T-cell (primary cell): ENCODE data around the gene BICD1. TPM values are rescaled to one million over a fixed set of nuclear protein-coding genes. Genes with fewer than 3 reads are reported as not detected.

Source experiments
- ATAC-seq, 4 experiments: fragments of 200-7000 bp in 3 of 4; fragments of 150-1000 bp in 1 of 4; cut with Tn5 transposase; replicated peaks in 1 of 4; 1 replicate in 3 of 4; 2 replicates in 1 of 4; pipeline ENCODE4 v1.10.0; 2021; ENCODE audit warnings: moderate library complexity in 3 of 4, mild to moderate bottlenecking in 2 of 4, moderate number of reproducible peaks in 1 of 4
- CTCF ChIA-PET, 2 donors: fragments of 300-600 bp; sonication (Branson Sonifier 250); formaldehyde crosslinking; loops; one replicate each; lab custom pipeline; 2022; ENCODE audit warnings: antibody characterized with exemption in 2 of 2; lab: Charles Lee
- POLR2A ChIA-PET, 2 donors: fragments of 300-600 bp; sonication (Branson Sonifier 250); formaldehyde crosslinking; loops; one replicate each; lab custom pipeline; 2022; ENCODE audit warnings: antibody characterized with exemption in 2 of 2; lab: Charles Lee
- DNase-seq, 35 experiments: peaks; one replicate each; pipeline versions ENCODE4 v3.0.0 to v3.0.0-alpha.2; 2013 to 2023
- H3K27ac ChIP-seq: one replicate; pipeline ENCODE4 v1.5.1; 2013; ENCODE audit warnings: low read length
- H3K27me3 ChIP-seq, 2 experiments: replicated peaks in 1 of 2; 1 replicate in 1 of 2; 2 replicates in 1 of 2; pipeline versions ENCODE4 v1.6.1 to v1.7.0; 2013; ENCODE audit warnings: low read length in 1 of 2, mixed read lengths in 1 of 2; ENCODE audit not compliant: control insufficient read depth in 2 of 2, insufficient read depth in 2 of 2; ENCODE audit errors: extremely low read depth in 1 of 2
- H3K36me3 ChIP-seq, 2 donors: 1 replicate in 1 of 2; 2 replicates in 1 of 2; pipeline versions ENCODE4 v1.6.1 to v1.7.0; 2013; ENCODE audit warnings: low read length in 1 of 2; ENCODE audit not compliant: control insufficient read depth in 2 of 2, insufficient read depth in 1 of 2; ENCODE audit errors: extremely low read depth in 1 of 2
- H3K4me1 ChIP-seq, 2 experiments: 1 replicate in 1 of 2; 2 replicates in 1 of 2; pipeline versions ENCODE4 v1.6.1 to v1.7.0; 2013; ENCODE audit warnings: low read length in 2 of 2, mixed read lengths in 1 of 2; ENCODE audit not compliant: insufficient read depth in 2 of 2, control insufficient read depth in 1 of 2; ENCODE audit errors: extremely low read depth in 1 of 2
- H3K4me3 ChIP-seq, 2 donors: 1 replicate in 1 of 2; 2 replicates in 1 of 2; pipeline versions ENCODE4 v1.5.1 to v1.7.0; 2013; ENCODE audit warnings: mild to moderate bottlenecking in 2 of 2, low read length in 1 of 2, moderate library complexity in 1 of 2; ENCODE audit not compliant: control insufficient read depth in 1 of 2; ENCODE audit errors: extremely low read depth in 1 of 2
- H3K9me3 ChIP-seq: 2 replicates; pipeline ENCODE4 v1.7.0; 2013
- H3K27ac Mint-ChIP-seq, 2 donors: one replicate each; pipeline ENCODE4 v1.8.0; 2020 to 2021; ENCODE audit warnings: mild to moderate bottlenecking in 2 of 2, mixed read lengths in 2 of 2
- H3K27me3 Mint-ChIP-seq, 2 donors: one replicate each; pipeline ENCODE4 v1.8.0; 2021 to 2022; ENCODE audit warnings: mixed read lengths in 2 of 2
- H3K36me3 Mint-ChIP-seq: one replicate; pipeline ENCODE4 v1.8.0; 2021; ENCODE audit warnings: mixed read lengths
- H3K4me1 Mint-ChIP-seq, 3 donors: one replicate each; pipeline ENCODE4 v1.8.0; 2020 to 2022; ENCODE audit warnings: mixed read lengths in 3 of 3, mild to moderate bottlenecking in 1 of 3
- H3K4me3 Mint-ChIP-seq, 3 donors: one replicate each; pipeline ENCODE4 v1.8.0; 2020 to 2022; ENCODE audit warnings: mild to moderate bottlenecking in 3 of 3, mixed read lengths in 3 of 3, moderate library complexity in 3 of 3
- H3K9me3 Mint-ChIP-seq, 3 donors: one replicate each; pipeline ENCODE4 v1.8.0; 2020 to 2022; ENCODE audit warnings: mixed read lengths in 3 of 3
- WGBS: methylation state at CpG from one replicate; pipeline ENCODE4 v1.1.5; 2013; ENCODE audit warnings: missing lambda C conversion rate; ENCODE audit not compliant: insufficient coverage; 5-methylcytosine and 5-hydroxymethylcytosine counted together
- total RNA-seq, 35 experiments: library from RNA in 6 of 35; stranded (reverse) in 6 of 35; fragments of 120-200 nt in 1 of 35; gene quantifications; one replicate each; pipeline versions ENCODE4 v1.2.1 to v1.2.4 and lab custom pipeline; 2013 to 2026

Gene BICD1
- total RNA-seq, 5 donors from 2014 or later (not counting 1 experiment from before 2014, with no cell fraction given) = 17.2 to 19.6 (median 19.1) TPM

DNA sequence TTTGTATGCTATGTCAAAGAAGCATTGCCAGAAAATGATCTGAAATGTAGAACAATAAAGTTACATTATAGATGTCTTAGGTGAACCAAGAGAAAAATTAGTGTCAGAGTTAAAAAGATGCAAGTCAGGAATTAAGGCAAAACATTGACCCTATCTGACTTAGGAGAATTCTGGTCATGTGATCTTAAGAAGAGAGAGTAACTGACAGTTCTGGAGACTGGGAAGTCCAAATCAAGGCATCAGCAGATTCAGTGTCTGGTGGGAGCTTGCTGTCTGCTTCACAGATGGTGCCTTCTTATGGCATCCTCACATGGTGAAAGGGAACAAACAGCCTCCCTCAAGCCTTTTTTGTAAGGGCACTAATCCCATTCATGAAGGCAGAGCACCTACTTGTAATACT lies 42.8 kb downstream of the BICD1 start:
- no peak overlapping the region for H3K4me3 ChIP-seq
- no peaks in the 10 kb centered on the region for H3K4me1 Mint-ChIP-seq
- H3K27ac ChIP-seq = no peak overlapping the region
- no peaks in the 10 kb centered on the region for H3K27me3 ChIP-seq
- ATAC-seq (no peak), DNase-seq (no peak)
- ChIA-PET CTCF (no interaction called here), POLR2A (no interaction called here)
- H3K9me3 ChIP-seq = no peaks in the 10 kb centered on the region
- no peaks in the 10 kb centered on the region for H3K4me1 ChIP-seq
- H3K27me3 Mint-ChIP-seq = no peaks in the 10 kb centered on the region
- no peak overlapping the region for H3K27ac Mint-ChIP-seq
- peaks cover 26% of the 10 kb centered on the region for H3K36me3 Mint-ChIP-seq
- peaks cover 0 to 5% (median 0%) of the 10 kb centered on the region in 3 donors for H3K9me3 Mint-ChIP-seq
- H3K4me3 Mint-ChIP-seq = no peak overlapping the region
- H3K36me3 ChIP-seq = no peaks in the 10 kb centered on the region

DNA sequence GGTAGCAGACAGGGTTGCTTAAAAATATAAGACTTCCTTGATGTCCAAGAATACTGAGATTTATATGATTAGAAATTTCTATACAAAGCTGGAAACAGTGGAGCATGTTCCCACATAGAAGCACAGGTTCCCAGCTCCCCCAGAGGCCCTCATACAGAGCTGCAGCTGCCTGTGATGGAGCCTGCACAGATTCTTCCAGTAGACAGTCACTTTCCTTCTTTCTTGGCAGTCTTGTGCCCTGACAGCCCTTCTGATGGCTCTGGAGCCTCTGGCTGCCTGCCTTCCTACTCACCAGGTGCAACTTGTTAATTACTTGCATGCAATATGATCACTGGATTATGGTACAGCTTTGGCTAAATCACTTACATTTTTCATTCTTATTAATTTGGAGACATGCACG lies 44.4 kb downstream of the BICD1 start:
- no peaks in the 10 kb centered on the region for H3K4me1 Mint-ChIP-seq
- no CpG with 5 or more reads among the region's 1 CpG for WGBS
- Histone ChIP-seq H3K27ac (no peak overlapping the region), H3K4me3 (no peak overlapping the region), H3K4me1 (no peaks in the 10 kb centered on the region), H3K9me3 (no peaks in the 10 kb centered on the region), H3K36me3 (no peaks in the 10 kb centered on the region), H3K27me3 (no peaks in the 10 kb centered on the region)
- ATAC-seq = no peak
- ChIA-PET POLR2A (interaction anchor here in 1 of 2 donors (0.5 kb wide), 1 partner anchor 118 kb away, joined by 6 read pairs; no protein-coding TSS in a partner anchor), CTCF (no interaction called here)
- H3K36me3 Mint-ChIP-seq = peaks cover 26% of the 10 kb centered on the region
- H3K27me3 Mint-ChIP-seq = no peaks in the 10 kb centered on the region
- H3K9me3 Mint-ChIP-seq = peaks cover 0 to 5% (median 0%) of the 10 kb centered on the region in 3 donors
- H3K27ac Mint-ChIP-seq = no peak overlapping the region
- no peak for DNase-seq
- no peak overlapping the region for H3K4me3 Mint-ChIP-seq

- H3K4me1 Mint-ChIP-seq = no peaks in the 10 kb centered on the region
- no peak overlapping the region for H3K27ac Mint-ChIP-seq
- H3K4me3 Mint-ChIP-seq = no peak overlapping the region
- Histone ChIP-seq H3K36me3 (no peaks in the 10 kb centered on the region), H3K4me1 (no peaks in the 10 kb centered on the region), H3K4me3 (no peak overlapping the region), H3K27me3 (no peaks in the 10 kb centered on the region), H3K9me3 (no peaks in the 10 kb centered on the region), H3K27ac (no peak overlapping the region)
- POLR2A ChIA-PET = interaction anchor here in 1 of 2 donors (0.5 kb wide), 1 partner anchor 118 kb away, joined by 6 read pairs; no protein-coding TSS in a partner anchor
- peaks cover 0 to 5% (median 0%) of the 10 kb centered on the region in 3 donors for H3K9me3 Mint-ChIP-seq
- H3K36me3 Mint-ChIP-seq = peaks cover 26% of the 10 kb centered on the region
- no peak for DNase-seq
- CTCF ChIA-PET = no interaction called here
- ATAC-seq = no peak
- no peaks in the 10 kb centered on the region for H3K27me3 Mint-ChIP-seq
Measured at GRCh38 chr12:32151552-32151951, 44.9 kb downstream of the BICD1 start.

GRCh38 chr12:32155041-32155440 lies 48.4 kb downstream of the BICD1 start:
- peaks cover 0 to 3% (median under 1%) of the 10 kb centered on the region in 3 donors for H3K4me1 Mint-ChIP-seq
- H3K27ac Mint-ChIP-seq = no peak overlapping the region
- no peak overlapping the region for H3K4me3 Mint-ChIP-seq
- POLR2A ChIA-PET = no interaction called here
- Histone ChIP-seq H3K36me3 (no peaks in the 10 kb centered on the region), H3K27me3 (no peaks in the 10 kb centered on the region), H3K4me3 (no peak overlapping the region), H3K9me3 (no peaks in the 10 kb centered on the region), H3K27ac (no peak overlapping the region), H3K4me1 (no peaks in the 10 kb centered on the region)
- no CpG with 5 or more reads among the region's 3 CpGs for WGBS
- DNase-seq (no peak), ATAC-seq (no peak)
- H3K36me3 Mint-ChIP-seq = peaks cover 26% of the 10 kb centered on the region
- no peaks in the 10 kb centered on the region for H3K27me3 Mint-ChIP-seq
- CTCF ChIA-PET = no interaction called here
- H3K9me3 Mint-ChIP-seq = no peaks in the 10 kb centered on the region

DNA sequence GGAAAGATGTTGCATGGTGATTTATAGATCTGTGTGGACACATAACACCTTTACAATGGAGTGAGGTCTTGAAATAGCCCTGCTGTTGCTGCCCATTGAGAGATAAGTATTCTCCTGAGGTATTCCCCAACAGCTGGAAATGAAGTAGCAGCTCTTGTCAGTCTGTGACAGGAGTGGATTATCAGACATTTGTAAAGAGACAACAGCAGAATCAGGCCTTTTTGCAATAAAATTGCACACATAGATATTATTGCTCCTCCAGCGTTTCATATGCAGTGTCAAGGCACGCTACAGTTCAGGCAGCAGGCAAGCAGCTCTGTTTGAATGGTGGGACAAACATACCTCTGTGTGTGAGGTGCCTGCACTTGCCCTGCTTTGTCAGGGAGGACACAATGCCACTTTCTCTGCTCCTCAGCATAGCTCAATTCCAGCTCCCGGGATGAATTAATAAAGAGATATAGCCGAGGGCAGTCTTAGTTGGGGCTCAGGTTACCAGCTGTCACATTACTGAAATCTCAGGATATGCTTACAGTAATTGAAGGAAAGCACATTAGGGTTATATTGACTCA lies 49.4 kb downstream of the BICD1 start:
- H3K36me3 ChIP-seq = no peaks in the 10 kb centered on the region
- DNase-seq = no peak
- H3K27ac ChIP-seq = no peak overlapping the region
- ChIA-PET POLR2A (no interaction called here), CTCF (interaction anchor here in 1 of 2 donors (0.6 kb wide), 1 partner anchor 520 kb away, joined by 5 read pairs; no protein-coding TSS in a partner anchor)
- no peaks in the 10 kb centered on the region for H3K9me3 ChIP-seq
- Mint-ChIP-seq H3K4me1 (peaks cover 0 to 3% (median 1%) of the 10 kb centered on the region in 3 donors), H3K36me3 (peaks cover 18% of the 10 kb centered on the region), H3K27ac (no peak overlapping the region), H3K27me3 (no peaks in the 10 kb centered on the region), H3K9me3 (no peaks in the 10 kb centered on the region), H3K4me3 (no peak overlapping the region)
- H3K4me1 ChIP-seq = no peaks in the 10 kb centered on the region
- H3K27me3 ChIP-seq = no peaks in the 10 kb centered on the region
- no peak overlapping the region for H3K4me3 ChIP-seq
- no peak for ATAC-seq
- WGBS = 100% methylated on average over 2 of the region's 4 CpGs

GRCh38 chr12:32158525-32158924 lies 51.9 kb downstream of the BICD1 start:
- no peak overlapping the region for H3K27ac ChIP-seq
- DNase-seq (no peak), ATAC-seq (no peak)
- H3K27me3 ChIP-seq = no peaks in the 10 kb centered on the region
- 100% methylated on average over 1 of the region's 1 CpG for WGBS
- CTCF ChIA-PET = no interaction called here
- POLR2A ChIA-PET = no interaction called here
- Mint-ChIP-seq H3K4me3 (no peak overlapping the region), H3K4me1 (peaks cover 0 to 3% (median 1%) of the 10 kb centered on the region in 3 donors), H3K9me3 (no peaks in the 10 kb centered on the region), H3K36me3 (peaks cover 12% of the 10 kb centered on the region), H3K27ac (no peak overlapping the region), H3K27me3 (no peaks in the 10 kb centered on the region)
- H3K36me3 ChIP-seq = no peaks in the 10 kb centered on the region
- H3K4me3 ChIP-seq = no peak overlapping the region
- H3K9me3 ChIP-seq = no peaks in the 10 kb centered on the region
- H3K4me1 ChIP-seq = no peaks in the 10 kb centered on the region
